ENCODE results near the gene ZBTB46.
"Not testable (repeated sequence)": the region's sequence is repeated elsewhere in the genome, so short reads cannot be mapped to it uniquely, and the experiment has no call there.

ZBTB46 gene

DNA sequence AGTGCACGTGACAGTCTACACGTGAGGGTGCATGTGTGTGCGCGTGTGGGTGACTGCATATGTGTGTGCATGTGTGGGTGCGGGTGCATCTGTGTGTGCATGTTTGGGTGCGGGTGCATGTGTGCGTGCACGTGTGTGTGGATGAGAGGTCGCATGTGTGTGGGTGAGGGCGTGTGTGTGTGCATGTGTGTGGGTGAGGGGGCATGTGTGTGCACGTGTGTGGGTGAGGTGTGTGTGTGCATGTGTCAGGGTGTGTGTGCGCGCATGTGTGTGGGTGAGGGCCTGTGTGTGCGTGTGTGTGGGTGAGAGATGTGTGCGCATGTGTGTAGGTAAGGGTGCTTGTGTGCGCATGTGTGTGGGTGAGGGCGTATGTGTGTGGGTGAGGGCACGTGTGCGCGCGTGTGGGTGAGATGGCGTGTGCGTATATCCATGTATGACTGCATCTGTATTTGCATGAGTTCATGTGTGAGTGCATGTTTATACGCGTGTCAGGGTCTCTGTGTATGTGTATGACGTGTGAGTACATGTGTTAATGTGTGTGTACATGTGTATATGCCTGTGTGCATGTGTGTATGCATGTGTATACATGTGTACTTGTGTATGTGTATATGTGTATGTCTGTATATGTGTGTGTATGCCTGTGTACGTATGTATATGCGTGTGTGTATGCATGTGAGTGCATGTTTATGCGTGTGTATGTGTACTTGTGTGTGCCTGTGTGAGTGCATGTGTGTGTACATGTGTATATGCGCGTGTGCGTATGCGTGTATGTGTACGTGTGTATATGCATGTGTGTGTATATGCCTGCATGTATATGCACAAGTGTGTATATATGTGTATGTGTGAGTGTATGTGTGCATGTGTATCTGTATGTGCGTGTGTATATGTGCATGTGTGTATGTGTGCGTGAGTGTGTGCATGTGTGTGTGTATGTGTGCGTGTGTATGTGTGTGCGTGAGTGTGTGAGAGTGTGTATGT, 98.7 kb downstream of the ZBTB46 start:
- DNase-seq = no peak

DNA sequence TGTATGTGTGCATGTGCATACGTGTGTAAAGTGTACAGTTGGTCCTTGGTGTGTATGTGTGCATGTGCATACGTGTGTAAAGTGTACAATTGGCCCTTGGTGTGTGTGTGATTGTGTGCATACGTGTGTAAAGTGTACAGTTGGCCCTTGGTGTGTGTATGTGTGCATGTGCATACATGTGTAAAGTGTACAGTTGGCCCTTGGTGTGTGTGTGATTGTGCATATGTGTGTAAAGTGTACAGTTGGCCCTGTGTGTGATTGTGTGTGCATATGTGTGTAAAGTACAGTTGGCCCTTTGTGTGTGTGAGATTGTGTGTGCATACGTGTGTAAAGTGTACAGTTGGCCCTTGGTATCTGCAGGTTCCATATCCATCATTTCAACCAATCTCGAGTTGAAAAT, 99.7 kb downstream of the ZBTB46 start:
- no peak for DNase-seq

DNA sequence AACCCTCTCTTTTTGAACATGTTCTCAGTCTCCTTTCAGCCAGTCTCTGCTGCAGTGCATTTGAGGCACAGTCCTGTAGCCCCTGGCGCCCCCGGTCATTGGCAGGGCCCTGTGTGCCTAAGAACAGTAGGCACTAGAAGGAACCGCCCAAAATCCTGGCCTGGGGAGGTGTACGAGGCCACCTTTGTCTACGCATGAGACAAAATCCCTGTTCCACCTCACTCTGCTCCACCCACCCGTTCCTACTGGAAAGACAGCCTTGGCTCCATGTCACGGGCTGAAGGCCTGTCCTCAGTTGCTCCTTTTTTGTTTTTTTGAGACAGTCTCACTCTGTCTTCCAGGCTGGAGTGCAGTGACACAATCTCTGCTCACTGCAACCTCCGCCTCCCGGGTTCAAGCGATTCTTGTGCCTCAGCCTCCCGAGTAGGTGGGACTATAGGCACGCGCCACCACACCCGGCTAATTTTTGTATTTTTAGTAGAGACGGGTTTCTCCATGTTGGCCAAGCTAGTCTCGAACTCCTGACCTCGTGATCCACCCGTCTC, 100.8 kb downstream of the ZBTB46 start:
- not testable (repeated sequence) for DNase-seq

DNA sequence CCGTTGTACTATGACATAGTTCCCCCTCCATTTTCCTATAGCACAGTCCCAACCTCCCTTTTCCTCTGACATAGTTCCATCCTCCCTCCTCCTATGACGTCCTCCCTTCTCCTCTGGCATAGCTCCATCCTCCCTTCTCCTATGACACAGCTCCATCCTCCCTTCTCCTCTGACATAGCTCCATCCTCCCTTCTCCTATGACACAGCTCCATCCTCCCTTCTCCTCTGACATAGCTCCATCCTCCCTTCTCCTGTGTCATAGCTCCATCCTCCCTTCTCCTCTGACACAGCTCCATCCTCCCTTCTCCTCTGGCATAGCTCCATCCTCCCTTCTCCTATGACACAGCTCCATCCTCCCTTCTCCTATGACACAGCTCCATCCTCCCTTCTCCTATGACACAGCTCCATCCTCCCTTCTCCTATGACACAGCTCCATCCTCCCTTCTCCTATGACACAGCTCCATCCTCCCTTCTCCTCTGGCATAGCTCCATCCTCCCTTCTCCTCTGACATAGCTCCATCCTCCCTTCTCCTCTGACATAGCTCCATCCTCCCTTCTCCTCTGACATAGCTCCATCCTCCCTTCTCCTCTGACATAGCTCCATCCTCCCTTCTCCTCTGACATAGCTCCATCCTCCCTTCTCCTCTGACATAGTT, 108.0 kb downstream of the ZBTB46 start:
- not testable (repeated sequence) for DNase-seq

DNA sequence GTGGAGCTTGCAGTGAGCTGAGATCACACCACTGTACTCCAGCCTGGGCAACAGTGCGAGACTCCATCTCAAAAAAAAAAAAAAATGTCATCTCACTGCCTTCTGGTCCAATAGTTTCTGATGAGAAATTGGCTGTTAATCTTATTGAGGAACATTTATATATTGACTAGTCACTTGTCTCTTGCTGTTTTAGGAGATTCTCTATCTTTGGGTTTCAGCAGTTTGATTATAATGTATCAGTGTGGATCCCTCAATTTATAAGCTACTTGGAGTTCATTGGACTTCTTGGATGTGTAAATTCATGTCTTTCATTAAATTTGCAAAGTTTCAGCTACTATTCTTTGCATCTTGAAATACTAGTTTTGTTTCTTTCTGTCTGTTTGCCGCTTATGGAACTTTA, 112.1 kb downstream of the ZBTB46 start:
- no peak for DNase-seq

DNA sequence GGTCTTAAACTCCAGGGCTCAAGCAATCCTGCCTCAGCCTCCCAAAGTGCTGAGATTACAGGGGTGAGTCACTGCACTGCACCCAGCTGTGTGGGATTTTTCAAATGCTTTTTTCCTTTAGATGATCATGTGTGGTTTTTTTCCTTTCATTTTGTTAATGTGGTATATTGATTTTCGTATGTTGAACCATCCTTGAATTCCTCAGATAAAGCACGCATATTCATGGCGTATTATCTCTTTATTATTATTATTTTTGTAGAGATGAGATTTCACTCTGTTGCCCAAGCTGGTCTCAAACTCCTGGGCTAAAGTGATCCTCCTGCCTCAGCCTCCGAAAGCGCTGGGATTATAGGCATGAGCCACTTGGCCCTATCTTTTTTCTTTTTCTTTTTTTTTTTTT, 116.2 kb downstream of the ZBTB46 start:
- DNase-seq = no peak

GRCh38 chr20:63712191-63712590, 118.9 kb downstream of the ZBTB46 start:
- no peak for DNase-seq

DNA sequence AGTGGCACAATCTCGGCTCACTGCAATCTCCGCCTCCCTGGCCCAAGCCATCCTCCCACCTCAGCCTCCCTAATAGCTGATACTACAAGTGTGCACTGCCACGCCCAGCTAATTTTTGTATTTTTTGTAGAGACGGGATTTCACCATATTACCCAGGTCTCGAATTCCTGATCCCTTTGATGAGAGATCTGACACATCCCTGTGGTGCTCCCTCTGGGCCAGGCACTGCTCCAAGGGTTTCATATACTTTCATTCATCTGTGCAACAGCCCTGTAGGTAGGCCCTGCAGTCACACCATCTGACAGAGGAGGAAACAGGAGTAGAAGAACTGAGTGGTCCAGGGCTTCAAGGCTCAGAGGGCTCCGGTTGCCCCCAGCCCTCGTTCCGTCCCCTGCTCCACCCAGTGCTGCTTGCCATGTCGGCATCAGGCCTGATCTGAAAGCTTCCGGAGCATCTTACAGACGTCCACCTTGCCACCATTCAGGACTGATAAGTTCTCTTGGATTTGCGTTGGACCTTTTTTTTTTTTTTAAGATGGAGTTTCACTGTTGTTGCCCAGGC, 119.9 kb downstream of the ZBTB46 start:
- no peak for DNase-seq

- DNase-seq = no peak
Measured at GRCh38 chr20:63709149-63709527, 121.9 kb downstream of the ZBTB46 start.

DNA sequence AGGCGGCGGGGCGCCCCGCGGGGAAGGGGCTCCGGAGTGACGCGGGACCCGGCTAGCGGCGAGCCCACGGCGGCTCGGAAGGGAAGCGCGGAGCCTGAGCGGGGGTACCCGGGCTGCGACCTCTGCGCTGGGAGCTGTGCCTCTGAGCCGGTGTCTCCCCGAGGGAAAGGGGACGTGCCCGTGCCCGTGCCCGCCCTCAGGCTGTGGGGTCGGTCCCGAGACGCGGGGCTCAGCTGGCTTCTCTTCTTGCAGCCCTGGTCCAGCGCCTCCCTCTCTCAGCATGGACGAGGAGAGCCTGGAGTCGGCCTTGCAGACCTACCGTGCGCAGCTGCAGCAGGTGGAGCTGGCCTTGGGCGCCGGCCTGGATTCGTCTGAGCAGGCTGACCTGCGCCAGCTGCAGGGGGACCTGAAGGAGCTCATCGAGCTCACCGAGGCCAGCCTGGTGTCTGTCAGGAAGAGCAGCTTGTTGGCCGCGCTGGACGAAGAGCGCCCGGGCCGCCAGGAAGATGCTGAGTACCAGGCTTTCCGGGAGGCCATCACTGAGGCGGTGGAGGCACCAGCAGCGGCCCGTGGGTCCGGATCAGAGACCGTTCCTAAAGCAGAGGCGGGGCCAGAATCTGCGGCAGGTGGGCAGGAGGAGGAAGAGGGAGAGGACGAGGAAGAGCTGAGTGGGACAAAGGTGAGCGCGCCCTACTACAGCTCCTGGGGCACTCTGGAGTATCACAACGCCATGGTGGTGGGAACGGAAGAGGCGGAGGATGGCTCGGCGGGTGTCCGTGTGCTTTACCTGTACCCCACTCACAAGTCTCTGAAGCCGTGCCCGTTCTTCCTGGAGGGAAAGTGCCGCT, 122.5 kb downstream of the ZBTB46 start:
- no peak for DNase-seq

GRCh38 chr20:63707558-63708300, 123.3 kb downstream of the ZBTB46 start, which contains the start of the genes ARFRP1 and ZGPAT:
TSS of gene ARFRP1 (minus strand) at chr20:63707976. CDS start at chr20:63707091, 885 bp downstream.
TSS of gene ZGPAT (plus strand) at chr20:63708039. CDS start at chr20:63708581, 542 bp downstream.
- DNase-seq = peak; percentile 89

DNA sequence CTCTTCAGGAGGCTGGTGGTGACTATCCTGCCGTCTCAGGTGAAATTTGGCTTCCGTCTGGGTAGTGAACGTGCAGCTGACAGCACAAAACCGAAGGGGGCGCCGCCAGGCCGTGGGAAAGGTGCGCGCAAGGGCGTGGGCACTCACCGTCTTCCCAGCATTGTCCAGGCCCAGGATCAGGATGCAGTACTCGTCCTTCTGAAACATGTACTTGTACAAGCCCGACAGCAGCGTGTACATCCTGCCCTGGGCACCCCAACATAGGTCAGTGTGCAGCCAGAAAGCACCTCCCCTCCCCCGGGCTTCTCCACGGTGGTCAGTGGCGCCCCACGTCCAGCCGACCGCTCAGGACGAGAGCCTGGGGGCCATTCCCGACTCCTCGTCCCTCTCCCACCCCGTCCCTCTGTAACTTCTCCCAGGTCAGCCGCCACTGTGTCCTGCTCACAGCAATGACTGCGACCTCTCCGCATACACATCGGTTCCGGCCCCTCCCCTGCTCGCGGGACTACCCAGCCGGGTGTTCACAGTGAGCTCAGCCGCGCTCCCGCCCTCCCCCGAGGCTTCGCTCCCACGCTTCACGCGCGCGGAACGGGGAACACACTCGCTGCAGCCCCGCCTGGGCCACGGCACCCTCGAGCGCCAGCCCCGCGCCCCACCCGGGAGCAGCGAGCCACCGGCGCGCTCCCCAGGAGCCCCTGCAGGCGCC, 124.1 kb downstream of the ZBTB46 start:
- peak; percentile 52 for DNase-seq

DNA sequence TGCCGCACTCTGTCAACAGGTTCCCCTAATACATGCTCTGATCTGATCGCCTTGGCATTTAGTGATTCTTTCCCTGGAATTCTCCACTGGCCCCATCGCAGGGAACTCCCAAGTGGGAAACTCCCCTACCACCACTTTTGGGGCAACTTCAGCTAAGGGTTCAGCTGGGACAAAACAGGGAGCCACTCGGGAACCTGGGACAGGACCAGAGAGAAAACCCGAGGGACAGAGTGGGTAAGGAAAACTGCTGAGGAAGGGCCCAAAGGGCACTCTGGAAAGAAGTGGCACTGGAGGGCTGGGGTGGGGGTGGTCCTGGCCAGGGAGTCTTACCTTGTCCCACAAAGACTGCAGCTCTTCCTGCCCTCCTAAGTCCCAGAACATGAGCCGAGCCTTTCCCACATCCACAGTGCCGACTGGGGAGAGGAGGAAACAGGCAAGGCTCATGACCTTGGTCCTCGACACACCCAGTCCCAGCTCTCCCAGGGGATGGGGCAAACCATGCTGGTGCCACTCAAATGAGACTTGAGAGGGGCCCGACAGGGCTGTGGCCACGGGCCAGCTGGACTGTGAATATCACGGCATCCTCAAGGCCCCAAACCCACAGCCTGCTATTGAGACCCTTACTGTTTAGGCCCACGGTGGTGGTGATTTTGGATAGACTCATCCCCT, 124.9 kb downstream of the ZBTB46 start:
- no peak for DNase-seq

- no peak for DNase-seq
Measured at GRCh38 chr20:63705232-63706026, 125.6 kb downstream of the ZBTB46 start.

GRCh38 chr20:63704749-63705117, 126.3 kb downstream of the ZBTB46 start:
- no peak for DNase-seq

- no peak for DNase-seq
Measured at GRCh38 chr20:63703976-63704748, 126.9 kb downstream of the ZBTB46 start.

DNA sequence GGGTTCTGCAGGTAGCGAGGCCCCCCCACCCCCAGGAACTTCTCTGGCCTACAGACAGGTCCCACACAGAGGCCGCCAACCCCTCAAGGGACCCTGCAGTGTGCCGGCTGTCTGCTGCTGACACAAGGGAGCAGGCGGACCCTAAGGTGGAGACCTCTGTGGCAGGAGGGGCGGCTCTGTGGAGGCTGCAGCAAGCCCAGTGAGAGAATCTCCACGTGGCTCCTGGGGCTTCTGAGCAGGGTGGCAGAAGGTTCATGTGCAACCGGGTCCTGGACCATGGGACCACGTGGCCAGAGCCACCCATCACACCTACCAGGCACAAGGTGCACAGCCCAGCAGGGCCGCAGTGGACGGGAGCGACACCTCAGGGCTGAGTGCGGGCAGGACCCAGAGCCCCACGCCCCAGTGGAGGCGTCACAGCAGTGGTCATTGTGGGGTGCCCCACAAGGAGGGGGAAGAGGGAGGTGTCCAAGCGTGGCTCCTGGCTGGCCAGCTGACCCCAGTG, 127.5 kb downstream of the ZBTB46 start:
- DNase-seq = no peak

DNA sequence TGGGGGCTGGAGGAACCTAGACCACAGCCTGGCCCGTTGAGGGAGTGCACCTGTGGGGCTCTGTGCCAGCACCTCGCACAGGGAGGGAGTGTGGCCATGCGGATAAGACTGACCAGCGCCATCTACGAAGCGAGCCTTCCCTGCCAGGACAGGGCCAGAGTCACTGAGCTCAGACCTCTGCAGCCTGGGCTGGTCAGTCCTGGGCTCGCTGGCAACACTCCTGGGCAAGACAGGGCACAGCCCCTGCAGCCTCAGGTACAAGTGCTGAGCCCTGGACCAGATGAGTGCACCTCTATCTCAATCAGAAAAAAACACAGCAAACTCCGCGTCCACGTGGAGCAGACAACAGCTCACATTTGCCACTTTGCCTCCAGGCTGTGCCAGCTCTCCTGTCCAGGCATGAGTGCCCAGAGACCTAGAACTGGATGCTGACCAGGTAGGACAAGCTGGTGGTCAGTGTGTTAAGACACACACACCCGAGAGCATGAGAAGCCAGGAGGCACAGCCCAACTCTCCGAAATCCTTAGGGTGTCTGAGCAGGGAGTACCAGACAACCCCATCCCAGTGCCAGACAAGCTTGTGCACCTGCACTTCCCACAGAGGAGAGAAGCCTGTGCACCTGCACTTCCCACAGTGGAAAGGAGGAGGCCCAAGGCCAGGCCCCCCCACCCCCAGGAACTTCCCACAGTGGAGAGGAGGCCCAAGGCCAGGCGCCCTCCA, 128.2 kb downstream of the ZBTB46 start:
- no peak for DNase-seq
